Ureter (tissue), 1 donor: ENCODE results near the gene ABLIM1. TPM values are rescaled to one million over a fixed set of nuclear protein-coding genes. Genes with fewer than 3 reads are reported as not detected.

ENCODE experiments used
- DNase-seq: peaks from one replicate; pipeline ENCODE4 v3.0.0-alpha.2; 2020; ENCODE audit warnings: low spot score
- total RNA-seq: library from RNA; stranded (reverse); gene quantifications from one replicate; pipeline ENCODE4 v1.2.4, GENCODE V29; 2023
- donor health status: DM: yes; HTN: yes; CAD: no.

ABLIM1 gene
- total RNA-seq, 1 donor from 2014 or later = 129 TPM

- DNase-seq = no peak
These were observed 112.3 kb downstream of the ABLIM1 start for GRCh38 chr10:114545819-114546218.

- DNase-seq = peak; percentile 55
These were observed 113.0 kb downstream of the ABLIM1 start for GRCh38 chr10:114545071-114545470.

- DNase-seq = peak; percentile 85
These were observed 113.9 kb downstream of the ABLIM1 start for GRCh38 chr10:114544045-114544659.

- no peak for DNase-seq
These were observed 114.6 kb downstream of the ABLIM1 start for GRCh38 chr10:114543456-114543855.

GRCh38 chr10:114542373-114542772, 115.7 kb downstream of the ABLIM1 start:
- DNase-seq = no peak

- no peak for DNase-seq
These were observed 116.3 kb downstream of the ABLIM1 start for GRCh38 chr10:114541797-114542160.

GRCh38 chr10:114541081-114541796, 116.8 kb downstream of the ABLIM1 start:
- DNase-seq = peak; percentile 77

GRCh38 chr10:114540236-114540635, 117.8 kb downstream of the ABLIM1 start:
- DNase-seq = no peak

GRCh38 chr10:114539623-114540022, 118.5 kb downstream of the ABLIM1 start:
- DNase-seq = no peak

GRCh38 chr10:114538181-114538906, 119.7 kb downstream of the ABLIM1 start:
- DNase-seq = peak; percentile 79

GRCh38 chr10:114537736-114538135, 120.3 kb downstream of the ABLIM1 start:
- no peak for DNase-seq

- DNase-seq = no peak
These were observed 123.5 kb downstream of the ABLIM1 start for GRCh38 chr10:114534571-114534981.

- no peak for DNase-seq
These were observed 125.8 kb downstream of the ABLIM1 start for GRCh38 chr10:114532226-114532625.

- peak; percentile 86 for DNase-seq
These were observed 131.4 kb downstream of the ABLIM1 start for GRCh38 chr10:114526504-114527238.

GRCh38 chr10:114526126-114526503, 132.0 kb downstream of the ABLIM1 start:
- no peak for DNase-seq

- DNase-seq = no peak
These were observed 132.6 kb downstream of the ABLIM1 start for GRCh38 chr10:114525368-114525949.

GRCh38 chr10:114523876-114524275, 134.2 kb downstream of the ABLIM1 start:
- no peak for DNase-seq

- DNase-seq = no peak
These were observed 136.8 kb downstream of the ABLIM1 start for GRCh38 chr10:114521255-114521654.

- DNase-seq = no peak
These were observed 137.6 kb downstream of the ABLIM1 start for GRCh38 chr10:114520453-114520852.

- DNase-seq = no peak
These were observed 138.2 kb downstream of the ABLIM1 start for GRCh38 chr10:114519756-114520293.

GRCh38 chr10:114519306-114519669, 138.8 kb downstream of the ABLIM1 start:
- DNase-seq = peak; percentile 80
